ENCODE results near the gene UGT2B28.
"Not testable (repeated sequence)": the region's sequence is repeated elsewhere in the genome, so short reads cannot be mapped to it uniquely, and the experiment has no call there.

The UGT2B28 gene

GRCh38 chr4:69280081-69280480, at the start of gene UGT2B28:
TSS of gene UGT2B28 (plus strand) at chr4:69280475. CDS start at chr4:69280501, 26 bp downstream.
- not testable (repeated sequence) for DNase-seq (ENCODE audit: low spot score)

- DNase-seq (ENCODE audit: low spot score), result no peak
Measured at GRCh38 chr4:69239092-69239491, 41.2 kb upstream of the UGT2B28 start.

- DNase-seq (ENCODE audit: low spot score), result no peak
Measured at GRCh38 chr4:69239557-69240168, 40.6 kb upstream of the UGT2B28 start.

- DNase-seq (ENCODE audit: low spot score), result not testable (repeated sequence)
Measured at GRCh38 chr4:69240787-69241186, 39.5 kb upstream of the UGT2B28 start.

GRCh38 chr4:69241746-69242145, 38.5 kb upstream of the UGT2B28 start:
- not testable (repeated sequence) for DNase-seq (ENCODE audit: low spot score)

GRCh38 chr4:69242562-69243240, 37.6 kb upstream of the UGT2B28 start:
- DNase-seq (ENCODE audit: low spot score), result not testable (repeated sequence)

GRCh38 chr4:69250884-69251283, 29.4 kb upstream of the UGT2B28 start:
- not testable (repeated sequence) for DNase-seq (ENCODE audit: low spot score)

- DNase-seq (ENCODE audit: low spot score), result not testable (repeated sequence)
Measured at GRCh38 chr4:69253147-69253772, 27.0 kb upstream of the UGT2B28 start.

GRCh38 chr4:69268612-69269011, 11.7 kb upstream of the UGT2B28 start:
- not testable (repeated sequence) for DNase-seq (ENCODE audit: low spot score)

GRCh38 chr4:69296356-69296755, 16.1 kb downstream of the UGT2B28 start:
- not testable (repeated sequence) for DNase-seq (ENCODE audit: low spot score)

- not testable (repeated sequence) for DNase-seq (ENCODE audit: low spot score)
Measured at GRCh38 chr4:69308426-69309033, 28.3 kb downstream of the UGT2B28 start.

GRCh38 chr4:69309549-69310076, 29.3 kb downstream of the UGT2B28 start:
- not testable (repeated sequence) for DNase-seq (ENCODE audit: low spot score)

- not testable (repeated sequence) for DNase-seq (ENCODE audit: low spot score)
Measured at GRCh38 chr4:69310262-69310661, 30.0 kb downstream of the UGT2B28 start.

- not testable (repeated sequence) for DNase-seq (ENCODE audit: low spot score)
Measured at GRCh38 chr4:69317669-69318298, 37.5 kb downstream of the UGT2B28 start.

GRCh38 chr4:69321153-69321729, 41.0 kb downstream of the UGT2B28 start:
- DNase-seq (ENCODE audit: low spot score), result no peak

GRCh38 chr4:69322055-69322454, 41.8 kb downstream of the UGT2B28 start:
- DNase-seq (ENCODE audit: low spot score), result no peak

GRCh38 chr4:69323284-69323683, 43.0 kb downstream of the UGT2B28 start:
- DNase-seq (ENCODE audit: low spot score), result no peak

- DNase-seq (ENCODE audit: low spot score), result no peak
Measured at GRCh38 chr4:69330345-69331047, 50.2 kb downstream of the UGT2B28 start.

GRCh38 chr4:69331304-69331703, 51.0 kb downstream of the UGT2B28 start:
- DNase-seq (ENCODE audit: low spot score), result not testable (repeated sequence)

GRCh38 chr4:69335485-69335884, 55.2 kb downstream of the UGT2B28 start:
- not testable (repeated sequence) for DNase-seq (ENCODE audit: low spot score)

- not testable (repeated sequence) for DNase-seq (ENCODE audit: low spot score)
Measured at GRCh38 chr4:69343114-69343513, 62.8 kb downstream of the UGT2B28 start.

All from activated CD4-positive, alpha-beta T cell treated with anti-CD3 and anti-CD28 coated beads, Interleukin-2, Interleukin-4, amounts not matched to agents 100 ng/mL and 50 ng/mL, durations not matched to agents 16 hours and 8 hours (primary cell).